ENCODE data around the gene COX19. TPM values are rescaled to one million over a fixed set of nuclear protein-coding genes. Genes with fewer than 3 reads are reported as not detected.

COX19 gene
- total RNA-seq, 1 experiment from 2014 or later = 18.8 TPM

GRCh38 chr7:1022356-1022755 is 47.0 kb upstream of the COX19 start:
- BruUV-seq (replicated peaks) = no TSS peak

DNA sequence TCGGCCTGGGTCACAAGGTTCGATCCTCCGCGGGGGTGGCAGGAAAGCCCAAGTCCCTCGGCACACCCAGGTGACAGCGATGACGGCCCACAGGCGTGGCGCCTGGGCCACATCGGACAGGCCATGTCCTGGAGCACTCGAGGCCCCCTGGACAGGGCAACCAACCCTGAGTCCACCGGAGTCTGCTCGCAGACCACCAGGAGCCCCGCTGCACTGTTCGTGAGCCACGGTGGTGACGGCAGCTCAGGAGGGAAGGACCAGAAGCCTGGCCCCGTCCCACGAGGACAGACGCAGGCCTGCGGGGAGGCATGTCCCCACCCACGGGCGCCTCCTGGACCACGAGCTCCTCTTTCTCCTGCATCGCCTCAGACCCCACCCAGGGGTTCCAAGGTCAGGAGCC is 46.6 kb upstream of the COX19 start:
- Histone ChIP-seq H3K9me3 (ENCODE audit: low read depth, low read length, poor library complexity, severe bottlenecking) (no peaks in the 10 kb centered on the region), H3K27ac (ENCODE audit: low read depth, low read length, poor library complexity, severe bottlenecking) (no peak overlapping the region), H3K4me3 (ENCODE audit: low read depth, low read length, poor library complexity, severe bottlenecking) (no peak overlapping the region), H3K4me1 (ENCODE audit: insufficient read depth, low read length, poor library complexity, severe bottlenecking) (peaks cover 8% of the 10 kb centered on the region), H3K36me3 (ENCODE audit: insufficient read depth, low read length, poor library complexity, severe bottlenecking) (peaks cover 18% of the 10 kb centered on the region), H3K27me3 (replicated peaks; ENCODE audit: insufficient read depth, low read depth, low read length, poor library complexity) (no peaks in the 10 kb centered on the region)
- CTCF ChIA-PET = no interaction called here
- no TSS peak for BruUV-seq (replicated peaks)
- POLR2A ChIA-PET (ENCODE audit: low non-redundant PET) = no interaction called here
- no peak for DNase-seq (ENCODE audit: low spot score)
- TF ChIP-seq EZH2 (IDR thresholded peaks at IDR 0.05; ENCODE audit: borderline replicate concordance, low read depth, low read length, poor library complexity, severe bottlenecking) = no peak
- TF ChIP-seq, protein P1, sequence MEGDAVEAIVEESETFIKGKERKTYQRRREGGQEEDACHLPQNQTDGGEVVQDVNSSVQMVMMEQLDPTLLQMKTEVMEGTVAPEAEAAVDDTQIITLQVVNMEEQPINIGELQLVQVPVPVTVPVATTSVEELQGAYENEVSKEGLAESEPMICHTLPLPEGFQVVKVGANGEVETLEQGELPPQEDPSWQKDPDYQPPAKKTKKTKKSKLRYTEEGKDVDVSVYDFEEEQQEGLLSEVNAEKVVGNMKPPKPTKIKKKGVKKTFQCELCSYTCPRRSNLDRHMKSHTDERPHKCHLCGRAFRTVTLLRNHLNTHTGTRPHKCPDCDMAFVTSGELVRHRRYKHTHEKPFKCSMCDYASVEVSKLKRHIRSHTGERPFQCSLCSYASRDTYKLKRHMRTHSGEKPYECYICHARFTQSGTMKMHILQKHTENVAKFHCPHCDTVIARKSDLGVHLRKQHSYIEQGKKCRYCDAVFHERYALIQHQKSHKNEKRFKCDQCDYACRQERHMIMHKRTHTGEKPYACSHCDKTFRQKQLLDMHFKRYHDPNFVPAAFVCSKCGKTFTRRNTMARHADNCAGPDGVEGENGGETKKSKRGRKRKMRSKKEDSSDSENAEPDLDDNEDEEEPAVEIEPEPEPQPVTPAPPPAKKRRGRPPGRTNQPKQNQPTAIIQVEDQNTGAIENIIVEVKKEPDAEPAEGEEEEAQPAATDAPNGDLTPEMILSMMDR (conservative IDR thresholded peaks at IDR 0.05; ENCODE audit: low read depth, low read length) = no peak
- intact Hi-C loops (cut with micrococcal nuclease; ENCODE audit: unreplicated experiment) = no loop called here

More at GRCh38 chr7:1022356-1022755, 47.0 kb upstream of the COX19 start:
- no peak overlapping the region for H3K27ac ChIP-seq (ENCODE audit: low read depth, low read length, poor library complexity, severe bottlenecking)
- no peak for DNase-seq (ENCODE audit: low spot score)
- H3K4me3 ChIP-seq (ENCODE audit: low read depth, low read length, poor library complexity, severe bottlenecking) = no peak overlapping the region
- POLR2A ChIA-PET (ENCODE audit: low non-redundant PET) = no interaction called here
- TF ChIP-seq, protein P1 (conservative IDR thresholded peaks at IDR 0.05; ENCODE audit: low read depth, low read length) = no peak
- no peak for TF ChIP-seq EZH2 (IDR thresholded peaks at IDR 0.05; ENCODE audit: borderline replicate concordance, low read depth, low read length, poor library complexity, severe bottlenecking)
- H3K4me1 ChIP-seq (ENCODE audit: insufficient read depth, low read length, poor library complexity, severe bottlenecking) = peaks cover 8% of the 10 kb centered on the region
- H3K27me3 ChIP-seq (replicated peaks; ENCODE audit: insufficient read depth, low read depth, low read length, poor library complexity) = no peaks in the 10 kb centered on the region
- intact Hi-C loops (cut with micrococcal nuclease; ENCODE audit: unreplicated experiment) = no loop called here
- CTCF ChIA-PET = no interaction called here
- H3K36me3 ChIP-seq (ENCODE audit: insufficient read depth, low read length, poor library complexity, severe bottlenecking) = peaks cover 18% of the 10 kb centered on the region
- no peaks in the 10 kb centered on the region for H3K9me3 ChIP-seq (ENCODE audit: low read depth, low read length, poor library complexity, severe bottlenecking)

GRCh38 chr7:1021366-1021765 is 46.0 kb upstream of the COX19 start:
- BruUV-seq (replicated peaks) = no TSS peak
- DNase-seq (ENCODE audit: low spot score) = no peak
- POLR2A ChIA-PET (ENCODE audit: low non-redundant PET) = no interaction called here
- Histone ChIP-seq H3K36me3 (ENCODE audit: insufficient read depth, low read length, poor library complexity, severe bottlenecking) (peaks cover 12% of the 10 kb centered on the region), H3K27ac (ENCODE audit: low read depth, low read length, poor library complexity, severe bottlenecking) (no peak overlapping the region), H3K27me3 (replicated peaks; ENCODE audit: insufficient read depth, low read depth, low read length, poor library complexity) (no peaks in the 10 kb centered on the region), H3K9me3 (ENCODE audit: low read depth, low read length, poor library complexity, severe bottlenecking) (no peaks in the 10 kb centered on the region), H3K4me3 (ENCODE audit: low read depth, low read length, poor library complexity, severe bottlenecking) (no peak overlapping the region), H3K4me1 (ENCODE audit: insufficient read depth, low read length, poor library complexity, severe bottlenecking) (peaks cover 8% of the 10 kb centered on the region)
- CTCF ChIA-PET = no interaction called here
- intact Hi-C loops (cut with micrococcal nuclease; ENCODE audit: unreplicated experiment) = no loop called here
- no peak for TF ChIP-seq EZH2 (IDR thresholded peaks at IDR 0.05; ENCODE audit: borderline replicate concordance, low read depth, low read length, poor library complexity, severe bottlenecking)
- TF ChIP-seq, protein P1 (conservative IDR thresholded peaks at IDR 0.05; ENCODE audit: low read depth, low read length) = no peak

Measured in A673 (cell line).